ENCODE data around the gene FAM98B.

FAM98B gene

DNA sequence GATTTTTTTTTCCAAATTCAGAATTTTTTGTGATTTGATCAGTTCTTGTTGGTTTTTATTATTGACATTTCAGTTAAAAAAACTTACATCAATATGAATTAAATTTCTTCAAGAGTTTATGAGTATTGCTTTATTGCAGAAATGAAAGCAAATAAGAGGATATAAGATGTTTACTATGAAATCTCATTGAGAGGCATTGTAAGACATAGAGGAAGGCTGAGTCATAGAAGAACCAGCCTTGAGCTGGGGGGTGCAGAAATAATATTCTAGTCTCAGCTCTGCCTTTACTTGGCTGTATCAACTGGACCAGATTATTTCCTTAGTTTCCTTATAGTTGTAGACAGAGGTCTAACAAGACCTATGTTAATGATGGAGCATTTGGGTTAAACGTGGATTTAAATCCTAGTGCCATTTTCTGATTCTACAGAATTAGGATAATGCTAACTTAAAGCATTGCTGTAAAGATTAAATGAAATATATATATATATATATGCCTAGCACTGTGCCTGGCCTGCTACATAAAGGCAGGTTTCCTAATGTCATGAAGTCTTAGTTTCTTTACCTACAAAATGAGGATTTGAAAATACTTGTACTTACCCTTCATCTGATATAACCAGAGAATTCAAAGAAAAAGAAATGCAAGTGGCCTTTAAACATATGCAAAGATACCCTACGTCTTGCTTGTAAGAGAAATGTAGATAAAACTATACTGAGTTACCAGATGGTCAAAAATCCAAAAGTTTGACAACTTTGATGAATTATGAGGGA is 7.3 kb downstream of the FAM98B start:
- DNase-seq (ENCODE audit: low read depth) = no peak

DNA sequence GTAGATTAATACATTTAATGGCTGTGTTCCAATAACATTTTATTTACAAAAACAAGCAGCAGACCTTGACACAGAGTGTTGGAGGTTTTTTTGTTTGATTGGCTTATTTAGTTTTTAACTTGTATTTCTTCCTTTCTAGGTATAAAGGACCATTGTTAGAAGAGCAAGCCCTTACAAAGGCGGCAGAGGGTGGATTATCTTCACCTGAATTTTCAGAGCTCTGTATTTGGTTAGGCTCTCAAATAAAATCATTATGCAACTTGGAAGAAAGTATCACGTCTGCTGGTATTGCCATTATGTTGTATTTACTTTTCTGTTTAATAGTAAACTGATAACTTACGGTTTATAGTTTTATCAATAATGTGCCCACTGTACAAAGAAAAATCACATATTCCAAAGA is 10.0 kb downstream of the FAM98B start:
- DNase-seq (ENCODE audit: low read depth) = no peak

DNA sequence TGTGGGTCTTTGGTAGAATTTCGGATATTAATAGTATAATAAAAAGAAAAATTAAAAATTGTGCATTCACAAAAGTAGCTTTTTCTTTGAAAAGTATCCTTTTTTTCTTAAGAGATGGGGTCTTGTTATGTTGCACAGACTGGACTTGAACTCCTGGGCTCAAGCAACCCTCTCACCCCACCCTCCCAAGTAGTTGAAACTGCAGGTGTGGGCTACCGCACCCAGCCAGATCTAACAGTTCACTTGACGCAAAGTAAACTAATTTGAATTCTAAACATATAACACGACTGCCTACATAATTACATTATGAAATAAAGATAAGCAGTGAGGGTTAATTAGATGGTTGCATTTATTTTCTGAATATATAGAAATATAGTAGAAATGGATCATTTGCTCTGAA is 10.7 kb downstream of the FAM98B start:
- no peak for DNase-seq (ENCODE audit: low read depth)

DNA sequence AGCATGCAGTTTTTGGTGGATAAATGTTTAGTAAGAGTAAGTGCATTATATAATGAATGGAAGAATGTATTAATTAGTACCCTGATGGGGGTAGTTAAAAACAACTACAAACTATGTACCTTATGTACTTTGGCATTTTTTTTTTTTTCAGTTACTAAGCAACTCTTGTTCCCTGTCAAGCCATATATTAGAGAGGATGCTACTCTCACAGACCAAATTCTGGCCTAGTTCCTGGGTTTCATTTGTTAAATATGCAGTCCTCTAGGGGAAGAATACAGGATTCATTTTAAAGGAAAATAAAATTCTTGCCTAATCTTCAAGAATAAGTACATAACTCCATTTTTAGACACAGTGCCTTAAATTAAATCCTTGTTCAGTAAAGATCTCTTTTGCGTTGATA is 16.9 kb downstream of the FAM98B start:
- no peak for DNase-seq (ENCODE audit: low read depth)

DNA sequence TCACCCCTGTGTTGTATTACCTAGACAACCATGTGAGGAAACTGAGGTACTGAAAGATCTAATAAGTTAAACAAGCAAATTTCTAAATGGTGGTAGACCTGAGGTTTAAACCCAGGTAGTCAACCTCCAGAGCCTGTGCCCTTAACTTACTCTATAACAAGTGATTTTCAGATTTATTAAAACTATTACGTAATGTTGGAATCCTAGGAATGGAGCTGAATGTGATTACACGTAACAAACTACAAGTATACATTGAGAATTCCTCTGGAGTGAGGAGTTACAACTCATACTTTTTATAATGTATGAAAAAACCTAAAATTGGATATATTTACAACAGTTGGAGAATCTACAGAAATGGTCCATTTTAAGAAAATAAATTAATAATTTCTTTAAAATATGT is 18.0 kb downstream of the FAM98B start:
- DNase-seq (ENCODE audit: low read depth) = no peak

DNA sequence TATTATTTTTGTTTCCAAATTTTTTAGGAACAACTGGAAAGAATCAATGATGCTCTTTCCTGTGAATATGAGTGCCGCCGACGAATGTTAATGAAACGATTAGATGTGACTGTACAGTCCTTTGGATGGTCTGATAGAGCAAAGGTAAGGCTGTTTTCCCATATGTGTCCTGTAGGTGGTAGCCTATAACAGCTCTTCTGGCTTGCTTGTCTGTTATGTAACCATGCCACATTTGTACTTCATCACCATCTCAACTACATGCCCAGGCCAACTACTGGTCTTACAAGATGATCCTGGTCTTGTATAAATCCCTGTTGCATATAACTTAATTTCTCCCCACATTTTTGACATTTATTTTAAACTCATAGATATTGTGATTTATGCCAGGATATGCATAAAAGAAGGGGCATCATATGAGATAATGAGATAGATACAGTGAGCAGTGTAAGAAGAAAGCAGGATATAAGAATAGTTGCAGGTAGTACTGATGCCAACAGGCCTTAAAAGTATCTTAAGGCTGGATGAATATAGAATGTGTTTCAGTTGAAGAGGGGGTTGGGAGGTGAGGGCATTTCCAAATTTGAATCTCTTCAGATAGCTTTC is 20.3 kb downstream of the FAM98B start:
- DNase-seq (ENCODE audit: low read depth) = no peak

DNA sequence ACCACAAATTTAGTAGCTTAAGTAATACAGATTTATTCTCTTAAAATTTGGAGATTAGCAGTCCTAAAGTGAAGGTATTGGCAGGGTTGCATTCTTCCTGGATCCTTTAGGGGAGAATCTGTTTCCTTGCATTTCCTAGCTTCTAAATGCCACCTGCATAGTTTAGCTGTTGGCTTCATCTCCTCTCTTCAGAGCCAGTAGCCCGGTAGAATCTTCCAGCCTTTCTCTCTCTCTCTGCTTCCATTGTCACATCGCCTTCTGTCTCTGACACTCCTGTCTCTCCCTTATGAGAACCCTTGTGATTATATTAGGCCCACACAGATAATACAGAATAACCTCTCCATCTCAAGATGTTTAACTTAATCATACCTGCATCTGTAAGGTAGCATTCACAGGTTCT is 21.4 kb downstream of the FAM98B start:
- no peak for DNase-seq (ENCODE audit: low read depth)

DNA sequence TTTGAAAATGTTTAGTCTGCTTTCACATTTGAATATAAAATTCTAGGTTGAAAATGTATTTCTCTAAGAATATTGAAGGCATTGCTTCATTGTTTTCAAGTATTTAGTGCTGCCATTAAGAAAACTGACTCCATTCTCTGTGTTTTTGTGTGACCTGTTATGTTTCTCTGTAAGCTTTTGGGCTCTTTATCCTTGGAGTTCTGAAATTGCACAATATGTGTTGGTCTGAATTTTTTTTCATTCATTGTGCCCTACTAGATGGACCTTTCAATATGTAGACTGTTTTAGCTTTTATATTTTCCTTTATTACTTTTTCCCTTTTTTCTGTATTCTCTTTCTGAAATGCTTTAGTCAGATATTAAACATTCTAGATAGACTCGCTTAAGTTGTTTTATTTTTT is 22.2 kb downstream of the FAM98B start:
- no peak for DNase-seq (ENCODE audit: low read depth)

DNA sequence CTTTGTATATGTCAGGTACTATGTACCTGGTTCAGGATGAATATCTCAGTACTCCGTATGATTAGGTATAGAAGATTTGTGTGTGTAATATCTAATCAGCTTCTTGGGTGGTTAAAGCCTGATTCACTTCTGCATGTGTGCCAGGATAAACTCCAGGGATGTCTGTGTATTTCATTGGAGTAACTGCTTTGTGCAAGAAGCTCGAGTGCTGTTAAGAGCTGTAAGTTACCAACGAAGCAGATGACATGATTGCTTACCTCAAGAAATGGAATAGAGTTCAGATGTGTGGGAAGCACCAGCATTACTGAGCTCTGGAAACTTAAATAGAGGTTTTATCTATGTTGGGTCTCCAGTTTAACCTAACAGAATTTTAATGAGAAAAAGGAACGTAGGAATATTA is 23.7 kb downstream of the FAM98B start:
- no peak for DNase-seq (ENCODE audit: low read depth)

DNA sequence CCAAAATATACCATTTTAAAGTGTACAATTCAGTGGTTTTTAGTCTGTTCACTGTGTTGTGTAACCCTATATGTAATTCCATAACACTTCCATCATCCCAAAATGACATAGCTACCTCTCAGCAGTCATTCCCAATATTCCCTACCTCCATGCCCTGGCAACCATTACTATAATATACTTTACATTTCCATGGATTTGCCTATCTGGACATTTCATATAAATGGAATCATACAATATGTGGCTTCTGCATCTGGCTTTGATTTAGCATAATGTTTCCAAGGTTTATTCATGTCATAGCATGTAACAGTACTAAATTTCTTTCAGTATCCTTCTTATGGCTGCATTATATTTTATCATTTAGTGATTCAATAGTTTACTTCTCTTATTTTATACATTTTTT is 25.3 kb downstream of the FAM98B start:
- no peak for DNase-seq (ENCODE audit: low read depth)

DNA sequence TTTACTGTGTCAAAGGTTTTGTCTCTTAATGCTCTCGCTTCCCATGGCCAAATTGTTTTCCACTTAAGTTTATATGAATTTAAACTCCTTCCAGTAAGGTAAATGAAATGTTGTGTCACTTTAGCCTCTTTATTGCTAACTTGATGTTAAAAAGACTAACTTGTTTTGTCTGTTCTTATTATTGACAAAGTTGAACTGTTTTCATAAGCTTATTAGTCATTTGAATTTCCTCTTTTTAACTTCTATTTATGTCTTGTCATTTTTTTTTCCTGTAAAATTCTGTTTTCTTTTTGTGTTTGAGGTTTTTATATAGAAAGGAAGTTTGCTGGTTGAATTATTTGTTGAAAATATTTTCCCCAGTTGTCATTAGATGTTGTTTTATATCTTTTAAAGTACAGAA is 25.8 kb downstream of the FAM98B start:
- no peak for DNase-seq (ENCODE audit: low read depth)

DNA sequence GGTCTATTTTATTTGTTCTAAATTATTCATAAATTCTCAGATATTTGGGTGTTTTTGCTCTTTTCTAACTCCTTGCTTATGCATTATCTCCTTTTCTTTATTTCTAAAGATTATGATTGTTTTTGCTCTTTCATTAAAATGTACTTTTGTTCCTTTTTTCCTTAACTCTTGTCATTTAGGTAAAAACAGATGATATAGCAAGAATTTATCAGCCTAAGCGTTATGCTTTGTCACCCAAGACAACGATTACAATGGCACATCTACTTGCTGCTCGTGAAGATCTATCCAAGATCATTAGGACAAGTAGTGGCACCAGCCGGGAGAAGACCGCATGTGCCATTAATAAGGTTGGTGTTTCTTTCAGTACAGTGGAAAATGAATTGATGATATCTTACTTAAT is 27.2 kb downstream of the FAM98B start:
- no peak for DNase-seq (ENCODE audit: low read depth)

DNA sequence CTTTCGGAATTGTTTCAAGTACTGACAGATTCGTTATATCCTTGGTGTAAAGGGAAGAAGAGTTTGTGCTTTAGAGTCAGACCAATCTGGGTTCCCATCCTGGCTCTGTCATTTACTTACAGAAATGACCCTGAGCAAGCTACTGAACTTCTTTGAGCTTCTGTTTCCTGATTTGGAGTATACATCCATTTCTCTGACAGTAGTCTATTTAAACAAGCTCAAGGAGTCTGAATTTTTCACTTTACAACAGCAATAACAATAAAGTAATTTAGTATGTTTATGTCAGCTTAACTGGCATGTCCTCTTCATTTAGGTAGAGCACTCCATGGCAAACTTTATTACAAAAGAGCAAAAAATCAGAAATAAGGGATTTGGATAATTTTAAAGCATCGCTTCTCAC is 27.8 kb downstream of the FAM98B start:
- no peak for DNase-seq (ENCODE audit: low read depth)

DNA sequence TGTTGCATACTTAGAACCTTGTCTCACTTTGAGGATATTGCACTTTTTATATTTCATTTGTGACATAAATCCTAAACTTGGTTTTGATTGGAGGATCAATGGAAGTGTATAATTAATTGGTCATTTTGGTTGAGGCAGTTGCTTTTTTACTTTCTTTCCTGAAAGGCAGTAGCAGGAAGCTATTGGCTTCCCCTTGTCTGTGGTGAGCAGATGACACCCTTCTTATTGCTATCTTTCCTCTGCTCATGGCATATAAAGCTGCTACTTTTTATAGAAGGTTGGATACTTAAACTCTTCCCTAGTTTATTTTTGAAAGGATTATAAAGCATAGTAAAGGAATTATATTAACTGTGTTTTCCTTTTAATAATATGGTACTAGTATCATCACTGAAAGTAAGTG is 28.6 kb downstream of the FAM98B start:
- no peak for DNase-seq (ENCODE audit: low read depth)

DNA sequence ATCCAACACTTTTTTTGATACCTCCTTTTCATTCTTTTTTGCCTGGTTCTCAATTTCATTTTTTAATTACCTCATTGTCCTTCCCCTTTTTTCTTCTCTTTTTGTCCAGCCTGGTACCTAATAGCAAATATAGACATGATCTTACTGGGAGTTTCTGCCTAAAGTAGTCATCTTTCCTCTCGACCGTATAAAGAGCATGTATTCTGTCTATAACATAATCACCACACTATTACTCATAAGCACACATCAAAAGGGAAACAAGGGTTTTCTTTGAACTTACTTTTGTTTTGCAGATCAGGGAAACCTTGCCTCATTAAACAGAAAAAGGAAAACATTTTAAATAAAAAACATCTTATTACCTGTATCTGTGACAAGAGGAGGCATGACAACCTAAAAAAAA is 33.0 kb downstream of the FAM98B start:
- no peak for DNase-seq (ENCODE audit: low read depth)

DNA sequence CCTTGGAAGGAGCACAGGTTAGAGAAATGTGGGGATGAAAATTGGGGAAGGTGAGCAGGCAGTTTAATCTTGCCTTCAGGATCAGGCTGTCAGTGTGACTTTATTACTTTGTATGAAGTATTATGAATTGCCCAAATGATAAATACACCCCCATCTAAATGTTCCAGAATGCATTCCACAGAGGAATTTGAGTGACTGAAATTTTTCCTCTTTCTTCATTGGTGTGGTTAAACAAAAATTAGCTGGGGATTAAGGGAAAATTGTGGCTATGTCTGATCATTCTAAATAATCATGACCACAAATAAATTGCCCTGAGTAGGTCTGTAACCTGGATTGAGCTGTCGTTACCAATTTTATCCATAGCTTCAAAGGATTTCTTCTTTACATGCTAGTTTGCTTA is 33.5 kb downstream of the FAM98B start:
- no peak for DNase-seq (ENCODE audit: low read depth)

DNA sequence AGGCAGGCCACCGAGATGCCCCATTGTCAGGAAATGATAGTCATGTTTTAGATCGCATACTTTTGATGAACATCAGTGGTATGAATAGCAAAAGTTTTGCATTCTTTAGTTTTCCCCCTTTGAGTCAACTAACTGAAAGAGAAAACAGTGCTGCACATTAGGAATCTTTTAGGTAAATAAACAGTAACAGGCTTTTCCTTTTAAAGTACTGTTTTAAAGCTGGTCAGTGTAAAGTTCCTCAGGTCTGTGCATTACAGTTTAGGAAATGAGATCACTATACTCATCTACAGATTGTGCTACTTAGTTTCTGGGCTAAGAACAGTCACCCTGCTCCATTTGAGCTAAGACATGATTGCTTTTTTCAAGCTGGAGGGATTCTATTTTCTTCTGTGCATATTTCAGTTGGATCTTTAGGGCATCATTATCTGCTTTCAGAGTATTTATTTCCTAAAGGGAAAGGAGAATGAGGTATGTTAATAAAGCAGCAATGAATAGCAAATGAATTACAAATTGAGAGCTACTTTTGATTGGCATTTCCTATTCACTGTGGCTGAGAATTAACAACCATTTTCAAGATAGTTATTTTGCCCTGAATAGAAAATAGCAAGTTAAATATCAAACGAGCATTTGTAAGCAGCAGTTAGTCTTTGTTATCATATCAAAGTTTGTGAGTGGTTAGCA is 36.5 kb downstream of the FAM98B start:
- DNase-seq (ENCODE audit: low read depth) = no peak

DNA sequence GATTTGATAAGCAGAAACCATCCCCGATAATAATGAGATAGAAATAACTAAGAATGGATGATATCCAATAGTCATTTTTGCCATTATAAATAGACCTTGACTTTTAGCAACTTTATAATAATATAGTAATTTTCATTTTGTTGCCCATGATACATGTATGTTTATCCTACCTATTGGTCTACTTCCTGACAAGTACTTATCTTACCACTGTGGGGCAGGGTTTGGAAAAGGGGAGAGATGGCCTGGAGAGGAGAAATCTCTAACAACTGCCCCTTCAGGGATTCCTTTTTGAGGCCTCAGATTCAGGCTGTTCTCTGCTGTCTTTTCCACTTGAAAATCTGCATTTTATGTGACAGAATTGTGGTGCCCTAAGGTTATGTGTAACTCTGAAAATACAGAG is 42.2 kb downstream of the FAM98B start:
- no peak for DNase-seq (ENCODE audit: low read depth)

DNA sequence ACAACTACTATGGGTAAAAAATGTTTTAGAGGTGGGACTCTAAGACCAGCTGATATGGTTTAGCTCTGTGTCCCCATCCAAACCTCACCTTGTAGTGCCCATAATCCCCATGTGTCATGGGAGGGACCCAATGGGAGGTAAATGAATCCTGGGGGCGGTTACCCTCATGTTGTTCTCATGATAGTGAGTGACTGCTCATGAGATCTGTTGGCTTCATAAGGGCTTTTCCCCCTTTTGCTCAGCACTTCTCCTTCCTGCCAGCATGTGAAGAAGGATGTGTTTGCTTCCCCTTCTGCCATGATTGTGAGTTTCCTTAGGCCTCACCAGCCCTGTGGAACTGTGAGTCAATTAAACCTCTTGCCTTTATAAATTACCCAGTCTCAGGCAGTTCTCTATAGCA is 45.7 kb downstream of the FAM98B start:
- DNase-seq (ENCODE audit: low read depth) = no peak

DNA sequence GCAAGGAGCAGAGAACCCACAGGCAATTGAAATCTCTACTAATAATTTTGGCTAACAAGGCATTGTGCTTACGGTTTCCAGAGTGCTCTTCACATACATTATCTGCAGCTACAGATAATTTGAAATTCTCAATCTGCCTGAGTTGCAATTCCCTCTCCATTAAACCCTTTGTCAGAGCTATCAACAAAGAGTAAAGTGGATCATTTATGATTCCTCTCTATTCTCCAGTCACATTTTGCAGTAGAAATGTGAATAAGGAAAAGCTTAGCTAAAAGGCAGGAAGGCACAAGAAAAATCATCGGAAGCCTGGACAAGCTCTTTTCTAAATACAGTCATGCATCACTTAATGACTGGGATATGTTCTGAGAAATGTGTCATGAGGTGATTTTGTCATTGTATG is 49.6 kb downstream of the FAM98B start:
- DNase-seq (ENCODE audit: low read depth) = no peak

DNA sequence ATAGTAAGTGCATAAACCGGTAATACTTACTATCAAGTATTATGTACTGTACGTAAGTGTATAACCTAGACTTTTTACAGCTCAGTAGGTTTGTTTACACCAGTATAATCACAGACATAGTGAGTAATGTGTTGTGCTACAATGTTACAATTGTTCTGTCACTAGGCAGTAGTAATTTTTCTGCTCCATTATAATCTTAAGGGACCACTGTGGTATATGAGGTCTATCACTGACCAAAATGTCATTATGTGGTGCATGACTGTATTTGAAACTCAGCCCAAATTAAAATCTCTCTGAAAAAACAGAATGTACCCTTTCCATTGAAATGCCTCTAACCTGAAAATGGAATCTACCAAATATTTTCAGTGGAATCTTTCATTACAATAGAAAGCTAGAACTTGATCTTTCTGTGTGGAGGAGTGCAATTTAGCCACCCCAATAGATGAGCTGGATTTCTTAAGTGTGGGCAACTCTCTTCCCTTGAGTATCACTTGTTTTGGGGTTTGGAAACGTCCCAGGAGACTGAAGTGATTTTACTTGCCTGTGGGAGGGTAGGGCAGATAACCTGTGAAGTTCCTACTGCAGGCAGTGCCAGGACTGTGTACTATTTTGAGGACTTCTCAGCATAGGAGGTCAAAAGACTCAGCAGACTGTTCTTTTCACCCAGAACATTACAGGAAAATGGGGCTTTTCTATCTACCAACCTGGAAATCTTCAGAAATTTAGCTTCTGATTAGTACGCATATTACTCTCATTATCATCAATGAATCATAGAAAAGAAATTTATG is 50.9 kb downstream of the FAM98B start:
- no peak for DNase-seq (ENCODE audit: low read depth)

DNA sequence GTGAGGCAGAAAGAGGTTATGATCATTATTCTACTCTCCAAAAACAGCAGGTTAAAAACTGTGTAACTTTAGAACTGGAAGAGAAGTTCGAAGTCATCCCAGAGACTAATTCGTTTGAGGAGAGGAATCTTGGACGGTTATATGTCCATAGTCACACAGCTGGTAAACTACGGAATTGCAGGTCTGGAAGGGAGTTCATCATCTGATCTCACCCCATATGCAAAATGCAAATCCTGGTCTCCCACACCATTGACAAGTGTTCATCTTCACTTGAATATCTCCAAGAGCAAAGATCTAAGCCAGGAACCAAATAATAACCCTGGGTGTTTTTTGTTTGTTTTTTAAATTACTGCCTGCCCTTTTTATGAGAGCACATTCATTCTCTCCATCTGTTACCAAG is 53.1 kb downstream of the FAM98B start:
- DNase-seq (ENCODE audit: low read depth) = no peak

DNA sequence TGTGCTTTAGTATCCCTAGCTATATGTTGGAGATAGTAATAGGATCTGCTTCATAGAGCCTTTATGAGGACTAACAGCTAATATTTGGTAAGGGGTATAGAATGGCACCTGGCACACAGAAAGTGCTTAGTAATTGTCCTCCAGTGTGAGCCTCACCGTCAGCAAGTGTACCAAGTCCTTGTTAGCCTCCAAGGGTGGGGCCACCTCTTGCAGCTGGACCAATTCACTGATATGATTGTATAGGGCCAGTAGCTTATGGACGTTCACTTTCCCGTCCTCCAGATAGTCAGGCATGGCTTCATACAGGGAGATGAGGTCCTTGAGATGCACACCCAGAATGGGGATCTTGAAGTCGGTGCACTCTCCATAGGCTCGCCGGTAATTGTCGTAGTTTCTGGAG is 53.6 kb downstream of the FAM98B start:
- no peak for DNase-seq (ENCODE audit: low read depth)
